Right cardiac atrium (tissue), 5 donors: ENCODE data around the gene SMAD6. TPM values are rescaled to one million over a fixed set of nuclear protein-coding genes. Genes with fewer than 3 reads are reported as not detected.
A peak's percentile ranks its signal among the peaks of the same experiment; 100 is the strongest.
"Not testable (repeated sequence)": the region's sequence is repeated elsewhere in the genome, so short reads cannot be mapped to it uniquely, and the experiment has no call there.

ENCODE experiments used
- ATAC-seq, 2 donors: fragments of 200-7000 bp; cut with Tn5 transposase; one replicate each; pipeline versions ENCODE4 v1.8.0 to v1.9.1; 2020; ENCODE audit warnings: moderate library complexity in 2 of 2, mild to moderate bottlenecking in 1 of 2
- DNase-seq, 3 donors: peaks; one replicate each; pipeline ENCODE4 v3.0.0-alpha.2; 2020
- H3K27ac ChIP-seq: one replicate; pipeline ENCODE4 v1.5.1; 2013; ENCODE audit warnings: mild to moderate bottlenecking, low read length, control low read depth, moderate library complexity
- H3K27me3 ChIP-seq: one replicate; pipeline ENCODE4 v1.6.1; 2013; ENCODE audit not compliant: control insufficient read depth, insufficient read depth
- H3K4me1 ChIP-seq: one replicate; pipeline ENCODE4 v1.6.1; 2013; ENCODE audit warnings: low read length; ENCODE audit not compliant: control insufficient read depth, insufficient read depth
- H3K4me3 ChIP-seq: one replicate; pipeline ENCODE4 v1.5.1; 2013; ENCODE audit warnings: low read length, control low read depth
- H3K9me3 ChIP-seq: one replicate; pipeline ENCODE4 v1.6.1; 2013; ENCODE audit warnings: low read length; ENCODE audit not compliant: control insufficient read depth
- WGBS: extraction: QIAGEN DNeasy Blood & Tissue Kit; methylation state at CpG from one replicate; pipeline ENCODE4 v1.1.7; 2013; 5-methylcytosine and 5-hydroxymethylcytosine counted together
- intact Hi-C, 4 donors: fragments of 100-400 bp; cut with DNase I; formaldehyde crosslinking; loops; one replicate each; pipeline versions ENCODE4 v1.11.0 to v1.14.0; 2022 to 2023
- polyA plus RNA-seq: library from polyadenylated mRNA; stranded (reverse); fragments of 200-250 nt; gene quantifications from one replicate; pipeline ENCODE4 v1.2.3, GENCODE V29; 2013
- total RNA-seq, 4 donors: library from RNA; stranded (reverse); fragmentation: NEBNext Ultra II Directional; extraction: Animal tissue kit (Norgen Biotek cat#: 25700); gene quantifications; one replicate each; pipeline ENCODE4 v1.2.1, GENCODE V29; 2021
- donor health status: healthy with polysubstance abuse.
- donor health status: DM: no; HTN: yes; CAD: no.
- donor health status: DM: no; HTN: no; CAD: no.
- donor health status: DM: no; HTN: yes; CAD: no; lungs with severe emphysema.
- donor health status: DM: yes; HTN: yes; CAD: no.

SMAD6 gene
- total and polyA plus RNA-seq, 5 donors: 31.6 to 68.8 (median 63.0) TPM

- H3K27ac ChIP-seq, intact Hi-C loops, H3K9me3 ChIP-seq, H3K4me3 ChIP-seq, H3K4me1 ChIP-seq, DNase-seq, H3K27me3 ChIP-seq, ATAC-seq: not testable (repeated sequence)
- 85% methylated on average over 11 of the region's 11 CpGs for WGBS
These were observed 126.9 kb downstream of the SMAD6 start for GRCh38 chr15:66828817-66829541.

DNA sequence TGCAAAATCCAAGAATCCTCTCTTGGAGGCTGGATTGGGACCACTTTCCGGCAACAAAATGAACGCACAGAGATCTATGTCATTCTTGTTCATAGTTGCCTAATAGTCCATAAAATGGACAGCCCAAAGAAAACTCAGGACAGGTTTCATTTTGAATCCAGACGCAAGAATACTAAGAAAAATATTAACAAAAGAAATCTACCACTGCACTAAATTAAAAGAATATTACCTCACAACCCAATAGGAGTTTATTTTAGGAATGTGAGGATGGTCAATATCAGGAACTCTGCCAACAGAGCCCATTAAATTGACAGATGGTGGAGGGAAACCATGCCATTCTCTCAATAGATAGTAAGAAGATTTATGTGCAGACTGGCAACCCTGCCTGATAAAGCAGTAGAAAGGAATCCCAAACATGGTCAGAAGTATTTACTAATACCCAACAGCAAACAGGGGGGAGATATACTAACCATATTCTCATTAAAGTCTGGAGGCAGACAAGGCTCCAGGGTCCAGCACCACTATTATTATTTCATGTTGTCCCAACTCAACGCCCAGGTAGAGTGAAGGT, 127.6 kb downstream of the SMAD6 start:
- Histone ChIP-seq H3K27ac (peak overlapping the region; percentile 68), H3K4me1 (peaks cover 5% of the 10 kb centered on the region), H3K4me3 (no peak overlapping the region), H3K27me3 (no peaks in the 10 kb centered on the region), H3K9me3 (no peaks in the 10 kb centered on the region)
- 97% methylated on average over 4 of the region's 4 CpGs for WGBS
- intact Hi-C loops: no loop called here
- no peak for DNase-seq
- no peak for ATAC-seq

DNA sequence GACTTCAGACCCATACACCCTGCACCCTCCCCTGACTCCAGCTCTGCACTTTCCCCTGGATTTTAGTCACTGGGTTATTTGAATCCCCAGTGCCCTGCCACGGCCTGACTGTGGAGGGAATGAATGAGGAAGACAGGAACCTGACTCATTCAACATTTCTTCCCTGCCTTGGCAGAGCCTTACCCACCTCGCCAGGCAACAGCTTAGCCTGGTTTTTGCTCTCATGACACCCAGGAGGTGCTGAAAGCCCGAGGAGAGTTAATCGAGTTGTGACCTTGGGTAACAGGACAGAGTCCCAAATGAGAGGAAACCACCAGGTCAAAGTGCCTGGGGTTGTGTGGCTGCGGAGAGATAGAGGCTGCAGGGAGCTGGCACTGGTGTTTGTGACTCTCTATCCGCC, 128.3 kb downstream of the SMAD6 start:
- H3K27me3 ChIP-seq: no peaks in the 10 kb centered on the region
- peak; percentile 62 to 73 (median 70) for DNase-seq
- 45% methylated on average over 6 of the region's 6 CpGs for WGBS

GRCh38 chr15:66830823-66831222, 128.8 kb downstream of the SMAD6 start:
- Histone ChIP-seq H3K4me3 (no peak overlapping the region), H3K9me3 (no peaks in the 10 kb centered on the region), H3K4me1 (peaks cover 5% of the 10 kb centered on the region), H3K27ac (peak overlapping the region; percentile 63), H3K27me3 (no peaks in the 10 kb centered on the region)
- WGBS: 84% methylated on average over 3 of the region's 3 CpGs
- intact Hi-C loops: no loop called here
- no peak for ATAC-seq
- DNase-seq: no peak

More for the DNA sequence above, 128.3 kb downstream of the SMAD6 start:
- intact Hi-C loops: no loop called here
- Histone ChIP-seq H3K27ac (peak overlapping the region; percentile 68), H3K9me3 (no peaks in the 10 kb centered on the region), H3K4me1 (peaks cover 5% of the 10 kb centered on the region), H3K4me3 (no peak overlapping the region)
- ATAC-seq: peak; percentile 80 to 82

- H3K4me3 ChIP-seq: no peak overlapping the region
- 95% methylated on average over 4 of the region's 4 CpGs for WGBS
- H3K27ac ChIP-seq: no peak overlapping the region
- peaks cover 5% of the 10 kb centered on the region for H3K4me1 ChIP-seq
- no peak for ATAC-seq
- intact Hi-C loops: no loop called here
- DNase-seq: no peak
- H3K27me3 ChIP-seq: no peaks in the 10 kb centered on the region
- no peaks in the 10 kb centered on the region for H3K9me3 ChIP-seq
These were observed 129.3 kb downstream of the SMAD6 start for GRCh38 chr15:66831289-66831688.

GRCh38 chr15:66831801-66832390, 129.9 kb downstream of the SMAD6 start:
- WGBS: 96% methylated on average over 14 of the region's 14 CpGs
- H3K27me3 ChIP-seq: no peaks in the 10 kb centered on the region
- no peak for DNase-seq
- H3K4me1 ChIP-seq: peaks cover 5% of the 10 kb centered on the region
- H3K4me3 ChIP-seq: no peak overlapping the region
- no peak for ATAC-seq
- intact Hi-C loops: no loop called here
- no peak overlapping the region for H3K27ac ChIP-seq
- no peaks in the 10 kb centered on the region for H3K9me3 ChIP-seq

Other genes with a start within 250 kb of the SMAD6 start
- 10 to 100 TPM; 33.9 to 45.5 (median 38.9) TPM for gene SNAPC5, start 204.5 kb upstream of the SMAD6 start, total RNA-seq
- 60.8 TPM for gene SNAPC5, start 204.5 kb upstream of the SMAD6 start, polyA plus RNA-seq
- 1,000 to 10,000 TPM; 1,385 to 1,717 (median 1,488) TPM for gene RPL4, start 197.4 kb upstream of the SMAD6 start, total RNA-seq
- gene RPL4, start 197.4 kb upstream of the SMAD6 start, polyA plus RNA-seq: 1,323 TPM
- gene ZWILCH, start 196.9 kb upstream of the SMAD6 start, total RNA-seq: 1 to 10 TPM; 2.2 to 3.7 (median 2.7) TPM
- 0.95 TPM for gene ZWILCH, start 196.9 kb upstream of the SMAD6 start, polyA plus RNA-seq
- gene LCTL, start 136.2 kb upstream of the SMAD6 start, total RNA-seq: not detected
- gene LCTL, start 136.2 kb upstream of the SMAD6 start, polyA plus RNA-seq: not detected